Nephron progenitor cell (in vitro differentiated cells): ENCODE results near the gene ATG5.

Experiments
- DNase-seq: peaks from one replicate; pipeline ENCODE4 v3.0.0; 2021
- H3K27ac Mint-ChIP-seq: 2 replicates; pipeline ENCODE4 v1.8.0; 2021; ENCODE audit warnings: mild to moderate bottlenecking, moderate library complexity, mixed read lengths
- H3K27me3 Mint-ChIP-seq: 2 replicates; pipeline ENCODE4 v1.8.0; 2021; ENCODE audit warnings: mild to moderate bottlenecking, low read depth, mixed read lengths; ENCODE audit not compliant: poor library complexity
- H3K36me3 Mint-ChIP-seq: 2 replicates; pipeline ENCODE4 v1.8.0; 2021; ENCODE audit warnings: low read depth, mixed read lengths
- H3K4me1 Mint-ChIP-seq: 2 replicates; pipeline ENCODE4 v1.8.0; 2021; ENCODE audit warnings: mixed read lengths
- H3K4me3 Mint-ChIP-seq: 2 replicates; pipeline ENCODE4 v1.8.0; 2021; ENCODE audit warnings: mild to moderate bottlenecking, moderate library complexity, mixed read lengths
- H3K9me3 Mint-ChIP-seq: 2 replicates; pipeline ENCODE4 v1.8.0; 2021; ENCODE audit warnings: mild to moderate bottlenecking, moderate library complexity, mixed read lengths
- CTCF ChIP-seq: fragments of 200-600 bp; sonication (generic); IDR thresholded peaks from 2 replicates; pipeline ENCODE4 v1.5.0; 2021; ENCODE audit warnings: antibody characterized with exemption

Gene ATG5

GRCh38 chr6:106167096-106167814 is 158.3 kb downstream of the ATG5 start:
- Mint-ChIP-seq H3K27me3 (peaks cover 7% of the 10 kb centered on the region), H3K4me3 (no peak overlapping the region), H3K36me3 (no peaks in the 10 kb centered on the region), H3K9me3 (no peaks in the 10 kb centered on the region), H3K27ac (no peak overlapping the region), H3K4me1 (peaks cover 23% of the 10 kb centered on the region)
- no peak for DNase-seq
- no peak for TF ChIP-seq CTCF

GRCh38 chr6:106165885-106166485 is 159.6 kb downstream of the ATG5 start:
- H3K4me1 Mint-ChIP-seq = peaks cover 23% of the 10 kb centered on the region
- H3K36me3 Mint-ChIP-seq = no peaks in the 10 kb centered on the region
- H3K27me3 Mint-ChIP-seq = peaks cover 3% of the 10 kb centered on the region
- H3K4me3 Mint-ChIP-seq = no peak overlapping the region
- no peak for DNase-seq
- no peak overlapping the region for H3K27ac Mint-ChIP-seq
- H3K9me3 Mint-ChIP-seq = no peaks in the 10 kb centered on the region
- no peak for TF ChIP-seq CTCF

GRCh38 chr6:106163966-106164877 is 161.3 kb downstream of the ATG5 start:
- H3K4me3 Mint-ChIP-seq = no peak overlapping the region
- DNase-seq = no peak
- peaks cover 7% of the 10 kb centered on the region for H3K27me3 Mint-ChIP-seq
- H3K4me1 Mint-ChIP-seq = peaks cover 23% of the 10 kb centered on the region
- H3K9me3 Mint-ChIP-seq = no peaks in the 10 kb centered on the region
- no peak for TF ChIP-seq CTCF
- H3K36me3 Mint-ChIP-seq = no peaks in the 10 kb centered on the region
- H3K27ac Mint-ChIP-seq = peak overlapping the region; percentile 18

GRCh38 chr6:106163446-106163965 is 162.1 kb downstream of the ATG5 start:
- Mint-ChIP-seq H3K9me3 (no peaks in the 10 kb centered on the region), H3K36me3 (no peaks in the 10 kb centered on the region), H3K4me1 (peaks cover 23% of the 10 kb centered on the region), H3K4me3 (no peak overlapping the region), H3K27ac (peak overlapping the region; percentile 18), H3K27me3 (peaks cover 4% of the 10 kb centered on the region)
- no peak for DNase-seq
- no peak for TF ChIP-seq CTCF

- TF ChIP-seq CTCF = no peak
- Mint-ChIP-seq H3K4me1 (peaks cover 24% of the 10 kb centered on the region), H3K4me3 (no peak overlapping the region), H3K36me3 (no peaks in the 10 kb centered on the region), H3K27ac (peak overlapping the region; percentile 18), H3K9me3 (no peaks in the 10 kb centered on the region), H3K27me3 (peaks cover 4% of the 10 kb centered on the region)
- no peak for DNase-seq
These were observed 162.6 kb downstream of the ATG5 start for GRCh38 chr6:106162921-106163320.
